MCF 10A (cell line): ENCODE results near the gene GLUL. TPM values are rescaled to one million over a fixed set of nuclear protein-coding genes. Genes with fewer than 3 reads are reported as not detected.
A peak's percentile ranks its signal among the peaks of the same experiment; 100 is the strongest.

Experiments used
- BruUV-seq: library from RNA; stranded (reverse); fragments of 400-500 nt; replicated peaks from 2 replicates; lab custom pipeline; 2021; lab: Mats Ljungman, UMichigan
- CTCF ChIA-PET: fragments of 300-600 bp; sonication (Branson Sonifier 250); formaldehyde crosslinking; extraction: SDS; loops from one replicate; lab custom pipeline; 2021; ENCODE audit warnings: antibody characterized with exemption, inconsistent platforms; lab: Yijun Ruan, JAX
- POLR2A ChIA-PET: fragments of 300-600, 350-650 bp; sonication (Branson Sonifier 250); formaldehyde crosslinking; extraction: SDS; loops from one replicate; lab custom pipeline; 2020; ENCODE audit warnings: antibody characterized with exemption, inconsistent platforms; lab: Yijun Ruan, JAX
- DNase-seq: peaks from one replicate; pipeline ENCODE4 v3.0.0-alpha.2; 2018; ENCODE audit not compliant: unreplicated experiment
- H3K27ac Mint-ChIP-seq: one replicate; pipeline ENCODE4 v1.8.0; 2022; ENCODE audit warnings: mild to moderate bottlenecking, low read depth, mixed read lengths; ENCODE audit not compliant: unreplicated experiment
- H3K27me3 Mint-ChIP-seq: one replicate; pipeline ENCODE4 v1.8.0; 2022; ENCODE audit warnings: mixed read lengths; ENCODE audit not compliant: insufficient read depth, unreplicated experiment
- H3K36me3 Mint-ChIP-seq: one replicate; pipeline ENCODE4 v1.8.0; 2022; ENCODE audit warnings: mild to moderate bottlenecking, moderate library complexity, mixed read lengths; ENCODE audit not compliant: insufficient read depth, unreplicated experiment
- H3K4me1 Mint-ChIP-seq: one replicate; pipeline ENCODE4 v1.8.0; 2022; ENCODE audit warnings: mixed read lengths; ENCODE audit not compliant: insufficient read depth, unreplicated experiment
- H3K4me3 Mint-ChIP-seq: one replicate; pipeline ENCODE4 v1.8.0; 2022; ENCODE audit warnings: mild to moderate bottlenecking, moderate library complexity, mixed read lengths; ENCODE audit not compliant: unreplicated experiment
- H3K9me3 Mint-ChIP-seq: one replicate; pipeline ENCODE4 v1.8.0; 2022; ENCODE audit warnings: mixed read lengths; ENCODE audit not compliant: unreplicated experiment
- CTCF ChIP-seq: fragments of 200-600 bp; IDR thresholded peaks from one replicate; pipeline ENCODE4 v1.8.0; 2022; ENCODE audit warnings: antibody characterized with exemption, mild to moderate bottlenecking; ENCODE audit not compliant: unreplicated experiment
- intact Hi-C: fragments of 100-400 bp; cut with micrococcal nuclease; formaldehyde crosslinking; loops from 2 replicates; pipeline ENCODE4 v1.14.1; 2022
- total RNA-seq: library from RNA; stranded (reverse); gene quantifications from 2 replicates; pipeline ENCODE4 v1.2.3, GENCODE V29; 2022

GLUL gene
- total RNA-seq, 1 experiment from 2014 or later = 437 TPM

GRCh38 chr1:182392050-182393028 is 749 bp upstream of the GLUL start:
- TF ChIP-seq CTCF = no peak
- Mint-ChIP-seq H3K36me3 (peaks cover 42% of the 10 kb centered on the region), H3K4me1 (peaks cover 27% of the 10 kb centered on the region), H3K9me3 (no peaks in the 10 kb centered on the region), H3K4me3 (peak overlapping the region; percentile 100), H3K27ac (no peak overlapping the region), H3K27me3 (no peaks in the 10 kb centered on the region)
- ChIA-PET CTCF (interaction anchor here (0.6 to 10.9 kb wide), 11 partner anchors 13 to 716 kb away, joined by 3 to 450 read pairs (median 4); no protein-coding TSS in a partner anchor), POLR2A (interaction anchor here (0.6 to 8.7 kb wide), 25 partner anchors 13 to 1359 kb away, joined by 3 to 151 read pairs (median 4); no protein-coding TSS in a partner anchor)
- no peak for DNase-seq
- BruUV-seq = TSS peak; percentile 27
- intact Hi-C loops = loop anchor here (5.0 kb wide), 1 partner anchor 175 kb away; no protein-coding TSS in a partner anchor

DNA sequence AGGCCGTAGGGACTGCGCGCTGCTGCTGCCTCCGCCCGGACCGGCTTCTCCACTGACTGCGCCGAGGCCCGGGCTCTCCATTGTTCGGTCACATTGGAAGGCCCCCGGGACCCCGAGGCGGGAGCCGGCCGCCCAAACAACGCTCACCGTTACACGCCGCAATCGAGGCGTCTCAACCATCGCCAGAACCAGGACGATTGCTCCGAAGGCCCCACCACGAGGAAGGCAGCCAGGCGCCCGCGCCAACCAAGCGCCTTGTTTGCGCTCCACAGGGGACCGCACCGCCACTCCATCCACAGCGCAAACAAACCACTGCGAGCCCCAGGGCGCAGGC is 595 bp downstream of the GLUL start:
- BruUV-seq = no TSS peak
- DNase-seq = no peak
- peak overlapping the region; percentile 100 for H3K27ac Mint-ChIP-seq
- ChIA-PET POLR2A (interaction anchor here (1.1 to 8.7 kb wide), 14 partner anchors 12 to 306 kb away, joined by 3 to 151 read pairs (median 14); no protein-coding TSS in a partner anchor), CTCF (interaction anchor here (1.2 to 2.6 kb wide), 4 partner anchors 10 to 220 kb away, joined by 3 to 12 read pairs (median 8); no protein-coding TSS in a partner anchor)
- peak overlapping the region; percentile 100 for H3K4me3 Mint-ChIP-seq
- no peaks in the 10 kb centered on the region for H3K27me3 Mint-ChIP-seq
- intact Hi-C loops = loop anchor here (1.0 to 5.0 kb wide), 3 partner anchors 174 to 248 kb away; no protein-coding TSS in a partner anchor
- peaks cover 56% of the 10 kb centered on the region for H3K36me3 Mint-ChIP-seq
- no peaks in the 10 kb centered on the region for H3K9me3 Mint-ChIP-seq
- peaks cover 29% of the 10 kb centered on the region for H3K4me1 Mint-ChIP-seq
- TF ChIP-seq CTCF = peak; percentile 3

- H3K4me3 Mint-ChIP-seq = peak overlapping the region; percentile 100
- peak; percentile 34 for DNase-seq
- ChIA-PET POLR2A (interaction anchor here (0.6 to 8.7 kb wide), 21 partner anchors 10 to 453 kb away, joined by 3 to 151 read pairs (median 4); partner anchors contain the start of gene RGS16), CTCF (interaction anchor here (0.6 to 2.6 kb wide), 8 partner anchors 9 to 305 kb away, joined by 3 to 12 read pairs (median 5); no protein-coding TSS in a partner anchor)
- H3K4me1 Mint-ChIP-seq = peaks cover 36% of the 10 kb centered on the region
- no peaks in the 10 kb centered on the region for H3K9me3 Mint-ChIP-seq
- peak overlapping the region; percentile 100 for H3K27ac Mint-ChIP-seq
- intact Hi-C loops = loop anchor here (5.0 kb wide), 1 partner anchor 172 kb away; no protein-coding TSS in a partner anchor
- peaks cover 69% of the 10 kb centered on the region for H3K36me3 Mint-ChIP-seq
- no peak for TF ChIP-seq CTCF
- BruUV-seq = no TSS peak
- H3K27me3 Mint-ChIP-seq = no peaks in the 10 kb centered on the region
These were observed 2.0 kb downstream of the GLUL start for GRCh38 chr1:182389619-182390047.
